Endodermal cell (in vitro differentiated cells): ENCODE data around the gene AIP. TPM values are rescaled to one million over a fixed set of nuclear protein-coding genes. Genes with fewer than 3 reads are reported as not detected.
"Not testable (repeated sequence)": the region's sequence is repeated elsewhere in the genome, so short reads cannot be mapped to it uniquely, and the experiment has no call there.

Experiments
- DNase-seq: peaks from one replicate; pipeline ENCODE4 v3.0.0-alpha.2; 2017
- H3K27ac ChIP-seq: 2 replicates; pipeline ENCODE4 v1.5.1; 2013; ENCODE audit warnings: mild to moderate bottlenecking, low read depth, low read length, moderate library complexity
- H3K27me3 ChIP-seq: 2 replicates; pipeline ENCODE4 v1.6.1; 2013; ENCODE audit warnings: mild to moderate bottlenecking, low read length, moderate library complexity; ENCODE audit not compliant: insufficient read depth, control insufficient read depth, poor library complexity, severe bottlenecking
- H3K36me3 ChIP-seq: 2 replicates; pipeline ENCODE4 v1.7.0; 2013; ENCODE audit warnings: mild to moderate bottlenecking, low read length, moderate library complexity; ENCODE audit not compliant: control insufficient read depth, insufficient read depth
- H3K4me1 ChIP-seq: one replicate; pipeline ENCODE4 v1.7.0; 2013; ENCODE audit warnings: low read length; ENCODE audit not compliant: control insufficient read depth, insufficient read depth
- H3K4me3 ChIP-seq: 2 replicates; pipeline ENCODE4 v1.5.1; 2013; ENCODE audit warnings: mild to moderate bottlenecking, low read length, moderate library complexity
- H3K9ac ChIP-seq: 2 replicates; pipeline ENCODE4 v1.6.1; 2013; ENCODE audit warnings: mild to moderate bottlenecking, low read length, moderate library complexity; ENCODE audit not compliant: poor library complexity, severe bottlenecking; ENCODE audit errors: extremely low read depth
- H3K9me3 ChIP-seq: 2 replicates; pipeline ENCODE4 v1.6.1; 2013; ENCODE audit warnings: mild to moderate bottlenecking, low read length, moderate library complexity; ENCODE audit not compliant: control insufficient read depth
- H3K27ac Mint-ChIP-seq: 2 replicates; pipeline ENCODE4 v1.8.0; 2020; ENCODE audit warnings: mixed read lengths
- H3K27me3 Mint-ChIP-seq: 2 replicates; pipeline ENCODE4 v1.8.0; 2021; ENCODE audit warnings: mild to moderate bottlenecking, mixed read lengths; ENCODE audit not compliant: insufficient read depth
- H3K36me3 Mint-ChIP-seq: 2 replicates; pipeline ENCODE4 v1.8.0; 2020; ENCODE audit warnings: low read depth, mixed read lengths
- H3K4me1 Mint-ChIP-seq: 2 replicates; pipeline ENCODE4 v1.8.0; 2020; ENCODE audit warnings: mixed read lengths
- H3K4me3 Mint-ChIP-seq: 2 replicates; pipeline ENCODE4 v1.8.0; 2020; ENCODE audit warnings: mild to moderate bottlenecking, moderate library complexity, mixed read lengths
- H3K9me3 Mint-ChIP-seq: 2 replicates; pipeline ENCODE4 v1.8.0; 2020; ENCODE audit warnings: mild to moderate bottlenecking, mixed read lengths
- WGBS, 2 experiments: methylation state at CpG; one replicate each; pipeline versions ENCODE4 v1.1.5 to v1.1.7; 2013; ENCODE audit warnings: missing lambda C conversion rate in 2 of 2, mixed read lengths in 1 of 2; ENCODE audit not compliant: insufficient coverage in 1 of 2, insufficient read length in 1 of 2; 5-methylcytosine and 5-hydroxymethylcytosine counted together
- total RNA-seq, 2 donors: library from RNA; stranded (reverse); fragmentation: NEBNext Ultra II Directional in 1 of 2; extraction: Animal tissue kit (Norgen Biotek cat#: 25700) in 1 of 2; gene quantifications; 2 replicates in 1 of 2; 3 replicates in 1 of 2; pipeline ENCODE4 v1.2.1, GENCODE V29; 2021
- TF ChIP-seq, protein P1 (sequence below): fragments of 200-600 bp; sonication (generic); conservative IDR thresholded peaks from 2 replicates; pipeline ENCODE4 v1.5.0; 2021; ENCODE audit warnings: antibody characterized with exemption, mild to moderate bottlenecking

Gene AIP
- total RNA-seq, 2 donors from 2014 or later, result 27.6 to 33.8 TPM

GRCh38 chr11:67470337-67471002 lies 12.4 kb upstream of the AIP start:
- 82 to 95% methylated on average over 4 to 8 of the region's 8 CpGs for WGBS, 2 experiments
- Histone ChIP-seq H3K9ac (no peak overlapping the region), H3K36me3 (no peaks in the 10 kb centered on the region), H3K4me3 (no peak overlapping the region), H3K9me3 (no peaks in the 10 kb centered on the region), H3K27ac (no peak overlapping the region), H3K27me3 (no peaks in the 10 kb centered on the region), H3K4me1 (no peaks in the 10 kb centered on the region)
- Mint-ChIP-seq H3K27me3 (no peaks in the 10 kb centered on the region), H3K4me3 (peak overlapping the region; percentile 85), H3K36me3 (peaks cover under 1% of the 10 kb centered on the region), H3K4me1 (peaks cover 5% of the 10 kb centered on the region), H3K9me3 (no peaks in the 10 kb centered on the region), H3K27ac (no peak overlapping the region)
- TF ChIP-seq, protein P1, sequence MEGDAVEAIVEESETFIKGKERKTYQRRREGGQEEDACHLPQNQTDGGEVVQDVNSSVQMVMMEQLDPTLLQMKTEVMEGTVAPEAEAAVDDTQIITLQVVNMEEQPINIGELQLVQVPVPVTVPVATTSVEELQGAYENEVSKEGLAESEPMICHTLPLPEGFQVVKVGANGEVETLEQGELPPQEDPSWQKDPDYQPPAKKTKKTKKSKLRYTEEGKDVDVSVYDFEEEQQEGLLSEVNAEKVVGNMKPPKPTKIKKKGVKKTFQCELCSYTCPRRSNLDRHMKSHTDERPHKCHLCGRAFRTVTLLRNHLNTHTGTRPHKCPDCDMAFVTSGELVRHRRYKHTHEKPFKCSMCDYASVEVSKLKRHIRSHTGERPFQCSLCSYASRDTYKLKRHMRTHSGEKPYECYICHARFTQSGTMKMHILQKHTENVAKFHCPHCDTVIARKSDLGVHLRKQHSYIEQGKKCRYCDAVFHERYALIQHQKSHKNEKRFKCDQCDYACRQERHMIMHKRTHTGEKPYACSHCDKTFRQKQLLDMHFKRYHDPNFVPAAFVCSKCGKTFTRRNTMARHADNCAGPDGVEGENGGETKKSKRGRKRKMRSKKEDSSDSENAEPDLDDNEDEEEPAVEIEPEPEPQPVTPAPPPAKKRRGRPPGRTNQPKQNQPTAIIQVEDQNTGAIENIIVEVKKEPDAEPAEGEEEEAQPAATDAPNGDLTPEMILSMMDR, result no peak
- no peak for DNase-seq

DNA sequence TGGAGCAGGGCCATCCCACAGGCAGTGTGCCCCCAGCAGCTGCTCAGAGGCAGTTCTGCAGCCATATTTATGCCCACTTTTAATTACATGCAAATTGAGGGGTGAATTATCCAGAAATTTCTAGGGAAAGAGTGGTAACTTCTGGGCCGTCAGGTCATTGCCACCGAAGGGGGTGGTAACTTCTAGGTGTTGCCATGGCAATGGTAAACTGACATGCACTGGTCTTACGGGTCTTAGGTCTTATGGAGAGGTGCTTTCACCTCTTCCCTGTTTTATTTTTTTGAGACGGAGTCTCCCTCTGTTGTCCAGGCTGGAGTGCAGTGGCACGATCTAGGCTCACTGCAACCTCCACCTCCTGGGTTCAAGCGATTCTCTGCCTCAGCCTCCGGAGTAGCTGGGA lies 9.9 kb upstream of the AIP start:
- Histone ChIP-seq H3K27ac (no peak overlapping the region), H3K36me3 (no peaks in the 10 kb centered on the region), H3K4me3 (no peak overlapping the region), H3K9me3 (no peaks in the 10 kb centered on the region), H3K4me1 (no peaks in the 10 kb centered on the region), H3K9ac (no peak overlapping the region), H3K27me3 (no peaks in the 10 kb centered on the region)
- Mint-ChIP-seq H3K36me3 (no peaks in the 10 kb centered on the region), H3K4me1 (peaks cover 6% of the 10 kb centered on the region), H3K4me3 (no peak overlapping the region), H3K9me3 (peaks cover 12% of the 10 kb centered on the region), H3K27me3 (no peaks in the 10 kb centered on the region), H3K27ac (no peak overlapping the region)
- 68 to 91% methylated on average over 5 to 7 of the region's 7 CpGs for WGBS, 2 experiments
- TF ChIP-seq, protein P1, result no peak
- peak; percentile 45 for DNase-seq

GRCh38 chr11:67476692-67477091 lies 6.1 kb upstream of the AIP start:
- not testable (repeated sequence) for H3K27ac Mint-ChIP-seq, H3K4me3 Mint-ChIP-seq, DNase-seq

GRCh38 chr11:67477344-67478050 lies 5.3 kb upstream of the AIP start:
- not testable (repeated sequence) for DNase-seq, H3K4me3 Mint-ChIP-seq, H3K27ac Mint-ChIP-seq, H3K27me3 ChIP-seq, H3K4me1 ChIP-seq, H3K27me3 Mint-ChIP-seq, H3K27ac ChIP-seq, H3K36me3 ChIP-seq, H3K9ac ChIP-seq, H3K36me3 Mint-ChIP-seq, H3K9me3 ChIP-seq, H3K4me1 Mint-ChIP-seq, H3K4me3 ChIP-seq
- peaks cover 14% of the 10 kb centered on the region for H3K9me3 Mint-ChIP-seq
- WGBS, 2 experiments, result 90 to 97% methylated on average over 3 to 12 of the region's 16 CpGs

More at GRCh38 chr11:67476692-67477091, 6.1 kb upstream of the AIP start:
- H3K4me3 ChIP-seq, H3K36me3 Mint-ChIP-seq, H3K27me3 ChIP-seq, H3K9ac ChIP-seq, H3K9me3 ChIP-seq, H3K27ac ChIP-seq, H3K27me3 Mint-ChIP-seq, H3K4me1 ChIP-seq, H3K36me3 ChIP-seq, H3K4me1 Mint-ChIP-seq: not testable (repeated sequence)
- peaks cover 14% of the 10 kb centered on the region for H3K9me3 Mint-ChIP-seq
- WGBS, 2 experiments, result 87 to 96% methylated on average over 9 to 10 of the region's 10 CpGs
